NCI-H226 (cell line): ENCODE data around the gene MRM2.

Source experiments
- DNase-seq: peaks from one replicate; pipeline ENCODE4 v3.0.0-alpha.2; 2015

The MRM2 gene

DNA sequence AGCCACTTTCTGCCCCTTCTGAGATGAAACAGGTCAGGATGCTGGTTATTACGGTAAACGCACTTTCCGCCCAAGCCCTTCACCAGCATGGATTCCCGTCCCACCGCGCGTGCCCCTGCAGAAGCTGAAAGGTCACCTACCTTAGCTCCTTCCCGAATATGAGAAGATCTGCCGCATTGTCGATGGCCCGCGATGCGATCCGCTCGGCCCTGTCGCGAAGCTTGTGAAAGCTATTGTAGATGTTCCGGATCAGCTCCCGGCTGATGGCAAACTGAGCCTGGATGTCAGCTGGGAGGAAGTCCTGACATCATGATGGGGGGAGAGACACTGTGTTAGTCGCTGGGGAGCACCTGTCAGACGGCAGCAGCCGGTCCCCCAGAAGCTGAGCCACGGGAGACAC is 22.2 kb upstream of the MRM2 start:
- DNase-seq: no peak

DNA sequence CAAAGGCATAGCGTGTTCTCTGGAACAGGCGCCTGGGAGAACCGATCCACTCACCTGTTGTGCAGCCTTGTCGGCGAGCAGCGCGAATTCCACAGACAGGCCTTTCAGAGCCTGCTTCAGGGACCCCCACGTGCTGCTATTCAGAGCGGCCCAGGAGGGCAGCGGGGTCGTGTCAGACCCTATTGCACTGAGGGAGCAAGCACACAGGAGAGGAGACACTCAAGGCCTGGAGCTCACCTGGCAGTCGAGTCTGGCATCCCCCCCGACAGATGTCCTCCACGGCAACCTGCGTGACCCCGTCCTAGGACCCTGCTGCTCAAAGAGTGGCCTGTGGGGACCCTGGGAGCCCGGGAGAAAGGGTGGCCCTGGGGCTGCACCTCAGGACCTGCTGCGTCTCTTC is 21.2 kb upstream of the MRM2 start:
- DNase-seq: no peak

DNA sequence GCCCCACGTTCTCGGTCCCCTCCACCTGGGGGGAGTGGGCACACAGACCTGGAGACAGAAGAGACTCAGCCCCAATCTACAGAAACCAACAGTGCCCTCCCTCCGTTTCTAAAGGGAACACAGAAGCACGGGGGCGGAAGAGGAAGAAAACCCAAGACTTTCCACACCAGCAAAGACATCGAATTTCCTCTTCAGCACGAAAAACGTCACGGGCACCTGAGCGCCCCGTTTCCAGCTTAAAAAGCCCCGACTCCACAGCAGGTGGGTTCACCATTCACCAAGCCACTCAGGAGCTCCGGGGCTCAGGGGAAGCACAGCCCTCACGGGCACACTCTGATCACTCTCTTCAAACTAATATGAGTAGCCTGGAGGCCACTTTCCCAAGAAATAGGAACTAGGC is 19.6 kb upstream of the MRM2 start:
- no peak for DNase-seq

DNA sequence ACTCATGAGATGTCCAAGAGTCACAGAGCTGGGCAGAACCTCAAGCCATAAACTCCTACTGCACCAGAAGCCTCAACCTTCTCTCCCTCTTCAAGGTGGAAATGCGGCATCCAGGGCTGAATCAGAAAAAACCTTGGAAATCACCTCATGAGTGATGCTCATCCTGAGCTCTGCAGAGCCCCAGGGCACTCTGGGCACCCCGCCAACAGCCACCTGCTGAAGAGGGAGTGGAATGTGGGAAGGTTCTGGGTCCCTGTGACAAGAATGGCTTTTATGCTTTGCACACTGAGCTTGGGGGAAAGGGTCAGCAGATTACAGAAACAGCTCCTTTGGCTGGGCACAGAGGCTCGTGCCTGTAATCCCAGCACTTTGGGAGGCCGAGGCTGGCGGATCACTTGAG is 18.8 kb upstream of the MRM2 start:
- DNase-seq: peak; percentile 84

DNA sequence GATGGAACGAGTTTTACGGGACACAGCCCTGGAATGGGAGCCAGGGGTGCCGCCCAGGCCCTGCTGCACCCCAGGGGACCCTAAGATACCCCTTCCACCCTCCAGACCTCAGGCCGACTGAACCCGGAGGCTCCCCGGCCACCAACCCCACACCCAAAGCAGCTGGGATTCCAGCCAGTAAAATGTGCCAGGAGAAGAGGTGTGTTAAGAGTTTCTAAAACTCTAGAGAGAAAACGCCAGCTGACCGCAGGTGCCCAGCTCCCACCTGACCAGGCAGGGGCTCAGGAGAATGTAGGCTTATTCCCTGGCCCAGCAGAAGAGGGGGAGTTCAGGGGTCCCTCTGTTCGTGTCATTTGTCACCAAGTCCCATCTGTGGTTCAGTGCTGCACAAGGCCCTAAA is 17.5 kb upstream of the MRM2 start:
- DNase-seq: no peak

DNA sequence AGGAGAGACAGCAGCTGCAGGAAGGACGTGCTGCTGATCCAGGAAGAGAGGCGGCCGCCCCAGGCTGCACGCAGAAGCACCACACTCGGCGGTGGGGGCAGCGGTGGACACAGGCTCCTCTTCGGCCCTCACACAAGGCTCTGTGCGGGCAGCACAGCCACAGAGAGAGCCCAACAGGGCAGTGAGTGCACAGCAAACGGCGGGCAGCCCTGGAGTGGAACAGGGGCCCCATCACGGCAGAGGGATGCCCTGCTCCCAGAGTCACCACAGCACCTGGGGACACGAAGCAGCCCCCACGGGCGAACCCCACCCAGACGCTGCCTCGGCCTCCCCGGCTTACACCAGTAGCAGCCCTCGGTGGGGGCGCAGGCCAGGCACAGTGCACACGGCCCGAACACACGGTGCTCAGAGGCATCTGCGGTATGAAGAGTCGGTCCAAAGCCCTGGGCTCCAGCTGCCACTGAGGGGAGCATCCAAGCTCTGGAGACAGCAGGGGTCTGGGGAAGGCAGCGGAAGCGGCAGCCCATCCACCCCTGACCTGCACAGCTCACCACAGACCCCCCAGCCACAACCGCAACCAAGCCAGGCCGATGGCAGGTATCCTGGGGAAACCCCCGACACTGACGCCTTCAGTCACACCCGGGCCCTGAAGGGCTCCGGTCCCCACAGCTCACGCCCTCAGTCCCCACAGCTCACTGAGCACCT is 16.8 kb upstream of the MRM2 start:
- DNase-seq: no peak

DNA sequence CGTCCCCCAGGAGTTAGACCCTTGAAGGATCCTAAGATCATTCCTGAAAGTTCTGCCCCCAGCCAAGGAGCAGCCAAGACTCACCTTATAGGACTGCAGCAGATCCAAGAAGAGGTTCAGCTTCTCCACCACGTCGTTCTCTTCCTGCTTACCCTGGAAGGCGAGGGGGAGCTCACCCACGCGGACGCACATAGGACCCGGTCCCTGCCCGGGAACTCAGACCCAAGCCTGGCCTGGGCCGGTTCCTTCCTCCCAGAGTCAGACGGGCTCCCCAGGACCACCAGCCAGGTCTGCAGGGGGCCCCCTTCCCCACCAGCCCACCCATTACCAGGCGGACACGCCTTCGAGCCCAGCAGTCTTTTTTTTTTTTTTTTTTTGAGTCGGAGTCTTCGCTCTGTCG is 15.6 kb upstream of the MRM2 start:
- DNase-seq: no peak

DNA sequence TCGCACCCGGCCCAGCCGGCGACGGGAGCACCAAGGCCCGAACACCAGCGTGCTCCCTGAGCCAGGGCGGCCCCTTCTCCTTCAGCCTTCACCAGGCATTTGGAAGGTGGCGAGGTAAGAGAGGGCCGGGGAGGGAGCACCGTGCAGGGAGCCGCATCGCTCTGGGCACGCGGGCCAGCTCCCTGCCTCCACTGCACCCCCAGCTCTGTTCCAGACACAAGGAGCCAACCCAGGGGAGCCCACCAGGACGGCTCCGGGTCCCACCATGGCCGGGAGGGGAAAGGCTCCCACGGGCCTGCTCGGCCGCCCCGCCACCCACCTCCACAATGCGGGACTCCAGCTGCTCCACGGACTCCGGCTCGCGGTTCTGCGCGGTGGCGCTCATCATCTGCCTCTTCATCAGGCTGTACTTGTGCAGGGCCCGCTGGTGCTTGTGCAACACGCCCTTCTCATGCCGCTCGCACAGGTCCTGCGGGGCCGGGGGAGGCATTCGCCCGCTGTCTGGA is 15.1 kb upstream of the MRM2 start:
- no peak for DNase-seq

DNA sequence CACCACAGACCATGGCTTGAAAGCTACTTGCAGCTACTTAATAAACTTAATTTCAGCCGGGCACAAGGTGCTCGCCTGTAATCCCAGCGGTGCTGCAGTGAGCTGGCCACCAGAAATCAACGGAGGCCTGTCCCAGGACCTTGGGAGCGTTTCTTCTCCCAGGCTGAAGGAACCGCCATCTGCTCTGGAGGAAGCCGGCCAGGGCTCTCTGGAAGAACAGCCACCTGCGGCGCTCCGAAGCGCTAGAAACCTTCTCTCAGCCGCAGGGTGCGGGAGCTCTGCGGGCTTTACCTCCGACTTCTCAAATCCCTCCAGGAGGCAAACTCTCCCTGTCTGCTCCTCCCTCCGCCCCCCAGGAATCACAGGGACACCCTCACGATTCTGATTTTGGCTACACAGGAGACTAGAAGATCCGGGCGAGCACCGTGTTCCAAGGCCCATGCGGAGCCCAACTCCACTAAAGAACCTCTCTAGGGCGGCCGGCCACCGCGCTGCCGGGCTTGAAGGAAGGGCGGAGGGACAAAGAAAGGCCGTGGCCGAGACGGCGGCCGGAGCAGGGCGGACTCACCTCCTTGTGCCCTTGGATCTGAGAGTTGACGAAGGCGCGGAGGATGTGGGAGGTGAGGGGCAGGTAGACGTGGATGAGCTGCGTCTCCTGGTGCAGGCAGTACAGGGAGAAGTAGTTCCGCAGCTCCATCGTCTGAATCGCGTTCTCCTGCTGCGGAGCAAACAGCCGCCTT is 14.5 kb upstream of the MRM2 start:
- no peak for DNase-seq

DNA sequence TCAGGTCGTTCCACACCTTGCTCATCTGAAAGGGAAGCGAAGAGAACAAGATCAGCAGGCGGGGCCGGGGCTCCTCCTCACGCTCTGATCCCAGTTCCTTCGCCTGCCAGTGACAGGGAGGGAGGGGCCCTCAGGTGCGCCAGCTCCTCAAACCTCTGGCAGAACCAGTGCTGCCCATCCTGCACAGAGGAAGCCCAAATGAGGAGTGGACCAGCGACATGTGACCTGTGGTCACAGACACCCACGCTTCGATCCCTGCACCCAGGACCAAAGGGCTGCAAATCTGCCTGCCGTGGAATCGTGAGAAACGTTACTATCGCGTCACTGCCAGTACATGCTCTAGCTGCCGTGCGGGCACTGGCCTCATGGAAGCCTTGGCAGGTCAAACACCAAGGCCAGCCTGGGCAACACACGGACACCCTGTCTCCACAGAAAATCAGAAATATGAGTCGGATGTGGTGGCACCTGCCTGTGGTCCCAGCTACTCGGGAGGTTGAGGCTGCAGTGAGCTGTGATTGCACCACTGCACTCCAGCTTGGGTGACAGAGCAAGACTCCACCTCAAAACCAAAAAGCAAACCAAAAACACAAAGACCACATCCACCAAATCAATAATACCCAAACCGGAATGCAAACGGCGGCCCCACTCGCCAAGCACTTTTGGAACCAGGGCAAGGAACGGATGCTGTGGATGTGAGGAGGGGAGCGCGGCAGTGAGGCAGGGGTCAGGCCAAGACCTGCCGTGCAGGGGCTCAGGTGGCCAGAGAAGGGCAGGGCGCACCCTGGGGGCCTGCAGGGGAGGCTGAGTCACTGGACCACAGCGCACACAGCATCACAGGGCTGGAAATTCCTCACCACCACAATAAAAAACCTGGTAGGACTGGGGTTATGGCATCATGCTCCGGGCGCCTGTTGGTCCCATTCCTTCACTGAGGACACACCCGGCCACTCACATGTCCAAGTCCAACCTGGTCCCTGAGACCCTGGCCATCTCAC is 13.4 kb upstream of the MRM2 start:
- DNase-seq: no peak

DNA sequence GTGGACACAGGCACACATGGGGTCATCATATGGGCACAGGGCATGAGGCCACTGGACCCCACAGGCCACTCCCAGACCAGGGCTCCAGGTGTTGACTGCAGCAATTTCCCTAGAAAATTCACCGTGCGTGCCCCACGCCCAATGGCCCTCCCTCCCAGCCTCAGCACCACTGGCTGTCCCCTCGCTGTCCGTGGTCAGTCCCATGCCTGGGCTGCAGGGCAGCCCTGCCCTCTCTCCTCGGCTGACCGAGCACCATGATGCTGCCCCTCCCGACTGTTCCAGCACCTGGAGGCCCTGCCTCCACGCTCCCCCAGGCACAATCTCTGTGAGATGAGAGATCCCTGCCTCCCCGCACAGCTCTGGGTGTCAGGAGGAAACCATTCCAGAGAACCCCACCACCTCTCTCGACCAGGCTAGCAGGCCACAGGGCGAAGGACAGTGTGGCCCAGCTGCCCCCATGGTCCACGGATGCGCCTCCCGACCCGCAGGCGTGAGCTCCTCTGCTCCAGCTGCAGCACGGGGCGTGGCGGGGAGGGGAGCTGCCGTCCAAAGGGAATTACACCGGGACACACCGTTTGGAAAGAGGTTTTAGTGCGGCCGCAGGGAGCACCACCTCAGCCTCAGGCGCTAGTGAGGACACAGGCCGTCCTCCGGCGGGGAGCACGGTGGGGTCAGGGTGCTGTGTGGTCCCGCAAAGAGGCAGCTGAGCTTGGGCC is 12.6 kb upstream of the MRM2 start:
- no peak for DNase-seq

DNA sequence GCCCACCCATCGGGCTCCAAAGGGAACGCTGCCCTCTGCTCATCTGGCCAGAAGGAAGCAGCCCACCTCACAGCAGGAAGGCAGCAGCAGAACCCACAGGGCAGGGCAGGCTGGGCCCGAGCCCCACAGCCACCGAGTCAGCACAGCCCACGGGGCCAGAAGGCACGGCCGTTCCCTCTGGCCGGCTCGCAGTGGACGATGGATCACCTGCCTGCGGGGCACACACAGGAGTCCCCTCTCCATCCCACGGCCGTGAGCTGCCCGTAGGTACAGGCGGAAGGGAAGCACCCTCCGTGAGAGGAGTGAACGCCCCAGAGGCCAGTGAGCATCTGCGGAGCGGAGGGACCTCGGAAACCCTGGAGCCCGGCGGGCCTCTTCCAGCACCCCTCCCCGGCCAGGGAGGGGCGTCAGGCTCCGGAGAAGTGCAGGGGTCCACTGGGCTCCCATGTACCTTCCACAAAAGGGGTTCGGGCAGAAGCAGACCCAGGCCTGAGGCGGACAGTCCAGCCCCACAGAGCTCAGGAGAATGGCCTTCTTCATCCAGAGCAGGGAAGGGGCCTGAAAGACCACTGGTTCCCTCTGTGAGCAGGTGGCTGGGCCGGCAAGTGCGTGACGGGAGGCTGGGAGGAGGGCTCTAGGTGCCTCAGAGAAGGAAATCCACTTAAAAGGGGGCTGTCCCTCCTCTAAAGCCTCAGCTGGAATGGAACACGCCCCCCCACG is 11.7 kb upstream of the MRM2 start:
- no peak for DNase-seq

DNA sequence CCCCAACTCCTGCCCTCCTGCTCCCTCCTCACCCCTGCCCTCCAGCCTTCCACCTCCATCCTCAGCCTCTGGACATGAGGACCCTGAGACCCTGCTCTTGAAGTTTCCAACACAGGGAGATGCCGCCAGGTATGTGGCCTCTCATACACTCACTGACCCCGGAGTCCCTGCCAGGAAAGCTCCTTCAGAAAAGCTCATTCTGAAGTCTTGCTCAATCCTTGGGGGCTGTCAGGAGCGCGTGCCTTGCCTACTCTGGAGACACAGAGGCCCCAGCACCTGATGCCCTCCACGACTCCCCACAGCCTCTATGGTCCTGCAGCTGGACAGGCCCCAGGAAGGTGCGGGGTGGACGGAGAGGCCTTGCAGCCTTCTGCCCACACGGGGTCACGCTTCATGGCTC is 11.0 kb upstream of the MRM2 start:
- DNase-seq: no peak

DNA sequence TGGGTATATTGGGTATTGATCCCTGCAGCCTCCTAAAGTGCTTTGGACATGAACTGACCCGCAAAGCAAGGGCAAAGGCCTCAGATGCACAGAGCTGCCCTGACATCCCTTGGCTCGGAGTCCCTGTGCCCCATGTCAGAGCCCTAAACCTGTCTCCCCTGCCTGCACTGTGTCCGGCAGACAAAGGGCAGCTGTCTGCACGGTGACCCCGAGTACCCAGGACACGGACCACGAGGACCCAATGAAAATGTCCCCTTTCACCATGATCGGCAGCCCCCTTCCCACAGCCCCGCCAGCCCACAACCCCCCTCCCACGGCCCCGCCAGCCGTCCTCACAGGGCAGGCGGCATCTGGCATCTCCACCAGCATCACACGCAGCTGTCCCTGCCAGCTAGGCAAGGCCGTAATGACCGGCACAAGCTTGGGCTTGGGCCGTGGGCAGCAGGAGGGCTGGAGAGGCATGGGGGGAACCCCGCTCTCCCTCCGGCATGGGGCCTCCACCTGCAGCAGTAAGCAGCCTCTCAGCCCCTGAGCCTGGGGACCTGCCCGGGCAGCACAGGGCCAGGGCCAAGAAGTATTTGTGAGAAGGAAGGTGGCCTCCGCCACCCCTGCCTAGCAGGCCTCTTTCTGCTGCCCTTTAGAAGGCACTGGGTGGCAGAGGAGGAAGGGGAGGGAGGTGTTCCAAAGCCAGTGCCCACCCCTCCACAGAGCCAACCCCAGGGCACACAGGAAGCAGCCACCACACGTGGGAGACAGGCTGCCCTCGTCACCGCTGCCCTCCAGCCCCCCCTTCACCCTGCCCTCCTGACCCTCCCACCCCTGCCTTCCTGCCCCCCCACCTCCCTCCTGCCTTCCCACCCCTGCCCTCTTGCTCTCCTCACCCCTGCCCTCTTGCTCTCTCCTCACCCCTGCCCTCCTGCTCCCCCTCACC is 10.1 kb upstream of the MRM2 start:
- no peak for DNase-seq

DNA sequence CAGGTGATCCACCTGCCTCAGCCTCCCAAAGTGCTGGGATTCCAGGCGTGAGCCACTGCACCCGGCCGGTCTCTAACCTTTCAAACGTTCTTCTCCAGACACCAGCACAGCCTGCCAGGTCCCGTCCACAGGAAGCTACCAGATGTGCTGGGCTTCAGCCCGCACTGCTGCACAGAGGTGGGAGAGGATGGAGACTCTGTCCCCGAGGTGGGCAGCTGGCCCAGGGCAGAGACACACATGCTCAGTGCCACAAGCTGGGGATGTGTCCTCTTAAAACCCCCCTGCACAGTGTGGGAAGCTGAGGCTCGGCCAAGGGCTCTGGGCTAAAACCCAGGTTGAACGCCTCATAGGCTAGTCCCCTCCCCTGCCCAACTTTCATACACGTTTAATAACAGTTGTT is 9.4 kb upstream of the MRM2 start:
- DNase-seq: no peak

DNA sequence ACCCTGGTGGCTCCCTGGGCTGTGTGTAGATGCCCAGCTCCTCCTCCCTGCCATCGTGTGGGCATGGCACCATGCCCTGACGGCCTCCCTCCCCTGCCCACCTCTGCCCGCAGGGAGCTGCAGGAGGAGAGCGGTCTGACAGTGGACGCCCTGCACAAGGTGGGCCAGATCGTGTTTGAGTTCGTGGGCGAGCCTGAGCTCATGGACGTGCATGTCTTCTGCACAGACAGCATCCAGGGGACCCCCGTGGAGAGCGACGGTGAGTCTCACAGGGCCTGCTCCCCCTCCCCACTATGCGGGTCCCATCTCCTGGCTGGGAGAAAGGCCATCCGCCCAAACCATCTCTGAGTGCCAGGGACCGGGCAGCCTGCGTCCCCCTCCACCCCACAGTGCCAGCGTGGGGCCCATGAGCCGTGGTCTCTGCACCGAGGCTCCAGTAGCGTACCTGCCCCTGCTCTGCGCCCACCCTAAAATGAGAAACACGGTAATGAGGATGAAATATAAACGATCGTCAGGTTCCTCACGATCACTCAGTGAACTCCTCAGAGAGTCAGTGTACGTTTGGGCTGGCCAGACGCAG is 7.8 kb upstream of the MRM2 start:
- no peak for DNase-seq

DNA sequence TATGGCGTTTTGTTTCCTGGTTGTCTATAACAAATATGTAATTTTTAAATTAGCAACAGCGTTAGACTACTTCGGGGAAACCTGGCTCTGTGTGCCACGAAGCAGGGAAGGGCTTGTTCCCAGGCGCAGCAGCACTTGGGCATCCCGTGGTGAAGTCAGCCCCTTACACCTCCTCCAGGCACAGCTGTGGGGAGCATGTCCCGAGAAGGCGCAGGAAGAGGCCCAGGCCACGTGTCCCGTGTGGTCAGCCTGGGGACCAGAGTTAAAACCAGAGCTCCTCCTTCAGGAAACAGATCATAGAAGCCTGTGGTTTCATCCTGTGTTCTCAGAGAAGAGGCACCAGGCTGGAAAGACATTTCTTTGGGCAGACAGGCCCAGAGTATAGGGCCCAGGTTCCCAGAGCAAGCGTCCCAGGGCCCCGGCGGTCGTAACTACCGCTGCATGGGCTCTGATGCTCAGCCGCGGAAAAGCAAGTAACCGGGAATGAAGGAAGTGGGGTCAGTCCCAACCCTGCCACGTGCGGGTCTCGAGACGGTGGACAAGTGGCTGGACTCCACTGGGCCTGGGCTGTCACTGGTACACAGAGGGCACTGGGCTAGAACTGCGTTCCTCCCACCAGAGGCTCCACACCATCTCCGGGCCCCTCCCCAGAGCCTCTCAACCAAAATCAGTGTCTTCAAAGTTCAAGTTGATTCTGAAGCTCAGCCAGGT is 7.1 kb upstream of the MRM2 start:
- peak; percentile 95 for DNase-seq

DNA sequence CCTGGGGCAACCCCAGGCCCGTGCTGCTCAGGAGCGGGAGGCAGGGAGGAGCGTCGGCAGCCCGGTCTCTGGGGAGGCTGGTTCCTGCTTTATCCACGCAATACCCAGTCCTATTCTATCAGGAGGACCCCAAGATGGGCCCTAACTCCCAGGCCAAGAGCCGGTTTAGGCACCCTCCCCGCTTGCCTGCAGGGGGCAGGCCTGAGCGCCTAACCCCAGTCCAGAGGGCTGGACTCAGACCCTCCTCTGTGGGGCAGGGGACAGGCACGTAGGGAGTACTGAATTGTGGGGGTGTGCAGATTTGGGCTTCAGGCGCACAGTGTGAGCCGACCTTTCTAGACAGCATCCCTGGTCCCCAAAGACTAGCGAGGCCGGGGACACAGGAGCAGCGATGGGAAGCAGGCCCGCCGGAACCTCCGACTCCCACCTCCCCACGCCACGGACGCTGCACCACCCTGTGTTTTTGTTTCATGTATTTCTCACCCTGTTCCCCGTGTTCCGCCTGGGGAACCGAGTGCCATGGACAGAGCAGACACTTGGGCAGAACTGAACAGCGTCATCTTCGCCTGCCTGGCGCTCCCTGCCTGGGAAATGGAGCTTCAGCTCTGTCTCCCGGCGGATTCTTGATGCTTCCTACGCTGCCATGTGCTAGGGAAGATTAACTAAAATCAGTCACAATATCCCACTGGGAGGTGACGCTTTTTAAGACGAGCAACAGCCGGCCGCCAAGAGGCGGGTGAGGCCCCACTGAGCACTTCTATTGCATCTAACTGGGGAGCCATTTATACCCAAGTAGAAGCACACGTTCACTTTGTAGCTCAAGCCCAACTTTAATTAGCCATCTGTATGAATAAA is 5.4 kb upstream of the MRM2 start:
- no peak for DNase-seq
